GM20431 (cell line): ENCODE measurements around the gene RAB11FIP4.

Source experiments
- in situ Hi-C: fragments of 300-500 bp; cut with MseI, MboI; formaldehyde crosslinking; loops from one replicate; pipeline ENCODE4 v1.15.0; 2020; ENCODE audit warnings: low sequenced_read_pairs; ENCODE audit not compliant: unreplicated experiment

Gene RAB11FIP4

GRCh38 chr17:31572341-31572740 is 180.9 kb downstream of the RAB11FIP4 start:
- in situ Hi-C loops, result no loop called here

DNA sequence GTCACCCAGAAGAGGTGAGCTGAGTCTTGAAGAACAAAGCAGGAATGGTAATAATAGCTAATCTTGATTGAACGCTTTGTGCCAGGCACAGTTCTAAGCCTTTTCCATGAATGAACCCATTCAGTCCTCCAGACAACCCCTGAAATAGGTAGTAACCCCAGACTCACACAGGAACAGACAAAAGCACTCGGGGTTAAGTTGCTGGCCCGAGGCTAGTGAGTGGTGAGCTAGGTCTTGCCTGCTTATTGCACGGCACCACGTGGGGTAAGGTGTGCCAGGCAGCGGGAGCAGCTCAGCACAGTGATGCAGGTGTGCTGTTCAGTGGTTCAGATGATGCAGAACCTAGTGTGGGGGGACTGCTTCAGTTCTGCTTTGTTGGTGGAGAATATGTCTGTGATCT is 181.6 kb downstream of the RAB11FIP4 start:
- in situ Hi-C loops, result no loop called here

DNA sequence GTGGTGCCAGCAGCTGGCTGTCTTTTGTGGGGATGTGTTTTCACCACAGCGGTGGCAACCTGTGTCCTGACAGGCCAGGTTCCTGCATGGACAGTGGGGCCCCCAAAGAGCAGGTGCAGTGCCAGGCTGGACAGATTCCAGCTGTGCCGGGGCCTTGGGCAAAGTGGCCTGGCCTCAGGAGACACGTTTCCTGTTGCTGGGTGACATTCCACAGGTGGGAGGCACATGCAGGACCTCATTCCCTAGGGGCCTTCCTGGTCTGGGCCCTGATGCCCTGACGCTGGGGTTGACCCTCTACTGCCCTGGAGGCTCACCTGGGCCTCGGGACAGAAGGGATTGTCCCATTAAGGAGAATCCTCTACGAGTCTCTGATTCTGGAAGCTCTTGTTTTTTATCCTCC is 182.4 kb downstream of the RAB11FIP4 start:
- in situ Hi-C loops, result no loop called here

GRCh38 chr17:31574458-31574857 is 183.0 kb downstream of the RAB11FIP4 start:
- in situ Hi-C loops, result no loop called here

- in situ Hi-C loops, result no loop called here
Measured at GRCh38 chr17:31575043-31575442, 183.6 kb downstream of the RAB11FIP4 start.

DNA sequence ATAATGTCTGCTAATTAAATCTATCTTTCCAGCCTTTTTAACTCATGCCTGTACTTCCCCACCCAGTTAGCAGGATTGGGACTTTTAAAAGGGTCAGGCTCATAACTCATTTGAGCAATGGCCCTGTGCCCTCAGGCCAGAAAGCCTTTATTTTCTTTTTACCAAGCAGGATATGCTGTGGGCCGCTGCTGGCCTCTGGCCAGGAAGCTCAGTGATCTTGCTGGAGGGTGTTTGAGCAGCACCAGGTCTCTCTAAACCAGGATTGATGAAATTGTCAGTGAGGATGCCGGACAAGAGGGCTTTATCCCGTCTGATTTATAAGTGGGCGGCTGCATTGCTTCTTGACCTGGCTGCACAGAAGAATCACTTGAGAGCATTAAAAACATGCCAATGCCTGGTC is 187.8 kb downstream of the RAB11FIP4 start:
- in situ Hi-C loops, result no loop called here

- in situ Hi-C loops, result no loop called here
Measured at GRCh38 chr17:31580316-31580705, 188.8 kb downstream of the RAB11FIP4 start.

DNA sequence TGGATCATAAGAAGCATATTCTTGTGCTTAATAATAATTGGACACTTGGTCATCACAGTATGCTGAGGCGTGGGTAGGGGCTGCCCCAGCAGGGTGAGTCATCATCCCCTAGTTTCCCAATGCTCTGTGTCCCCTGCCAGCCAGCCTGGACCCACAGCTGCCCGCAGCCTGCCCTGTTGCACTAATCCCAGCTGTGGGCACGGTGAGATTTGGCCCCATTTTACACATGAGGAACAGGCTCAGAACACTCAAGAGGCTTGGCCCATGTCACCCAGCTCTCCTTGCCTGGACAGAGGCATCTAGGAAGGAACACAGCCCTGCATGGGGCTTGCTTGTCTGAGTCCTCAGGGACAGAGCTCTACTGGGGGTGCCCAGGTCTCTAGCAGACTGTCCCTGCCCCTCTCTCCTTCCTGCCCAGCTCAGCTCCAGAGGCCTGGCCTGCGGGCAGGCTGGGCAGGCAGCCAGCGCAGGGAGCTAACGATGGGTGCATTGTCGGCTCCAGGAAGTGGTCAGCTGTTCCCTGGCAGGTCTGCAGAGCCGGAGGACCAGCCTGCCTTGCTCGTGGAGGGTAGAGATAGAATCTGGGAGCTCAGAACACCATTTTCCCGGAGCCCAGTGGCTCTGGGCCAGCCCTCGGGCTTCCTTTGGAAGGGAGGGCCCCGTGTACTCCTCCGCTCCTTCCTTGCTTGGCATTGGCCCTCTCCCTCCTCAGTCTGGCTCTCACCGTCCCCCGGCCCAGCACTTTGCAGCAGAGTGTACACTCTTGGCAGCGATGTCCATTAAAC is 189.4 kb downstream of the RAB11FIP4 start:
- in situ Hi-C loops, result no loop called here

- in situ Hi-C loops, result no loop called here
Measured at GRCh38 chr17:31581491-31581890, 190.0 kb downstream of the RAB11FIP4 start.

DNA sequence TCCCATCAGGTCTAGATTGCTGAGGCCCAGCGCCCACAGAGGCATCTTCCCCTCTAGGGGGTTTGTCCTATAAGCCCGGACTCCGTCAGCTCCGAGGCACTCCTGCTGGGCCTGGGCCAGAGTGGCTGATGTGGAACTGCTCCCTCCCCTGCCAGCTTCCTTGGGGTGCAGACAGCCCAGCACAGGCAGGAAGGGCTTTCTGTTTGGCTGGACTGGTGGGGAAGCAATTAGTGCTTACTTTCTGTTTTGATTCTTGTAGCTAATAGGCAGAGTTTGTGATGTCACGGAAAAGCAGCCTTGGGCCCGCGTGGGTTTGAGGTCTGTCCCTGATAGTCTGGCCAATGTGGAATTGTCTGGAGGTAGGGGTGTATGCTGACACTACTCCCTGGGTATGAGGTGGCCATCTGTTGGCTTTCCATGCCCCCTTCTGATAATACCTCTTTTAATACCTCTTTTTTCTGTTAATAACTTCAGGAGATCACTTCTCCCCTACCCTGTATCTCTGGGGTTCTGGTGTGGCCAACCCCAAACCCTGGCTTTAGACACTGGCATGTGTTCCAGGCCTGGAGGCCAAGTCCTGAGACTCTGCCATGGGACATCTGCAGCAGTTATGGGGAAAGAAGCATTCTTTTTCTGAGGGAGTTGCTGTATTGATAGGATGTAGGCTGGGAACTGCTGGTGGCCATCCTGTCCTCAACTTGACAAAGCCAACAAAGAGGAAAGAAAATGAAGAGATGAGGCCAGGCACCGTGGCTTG is 190.9 kb downstream of the RAB11FIP4 start:
- in situ Hi-C loops, result no loop called here

- in situ Hi-C loops, result no loop called here
Measured at GRCh38 chr17:31583772-31584356, 192.4 kb downstream of the RAB11FIP4 start.

- in situ Hi-C loops, result no loop called here
Measured at GRCh38 chr17:31584438-31585279, 193.2 kb downstream of the RAB11FIP4 start.

GRCh38 chr17:31585280-31585630 is 193.8 kb downstream of the RAB11FIP4 start:
- in situ Hi-C loops, result no loop called here

DNA sequence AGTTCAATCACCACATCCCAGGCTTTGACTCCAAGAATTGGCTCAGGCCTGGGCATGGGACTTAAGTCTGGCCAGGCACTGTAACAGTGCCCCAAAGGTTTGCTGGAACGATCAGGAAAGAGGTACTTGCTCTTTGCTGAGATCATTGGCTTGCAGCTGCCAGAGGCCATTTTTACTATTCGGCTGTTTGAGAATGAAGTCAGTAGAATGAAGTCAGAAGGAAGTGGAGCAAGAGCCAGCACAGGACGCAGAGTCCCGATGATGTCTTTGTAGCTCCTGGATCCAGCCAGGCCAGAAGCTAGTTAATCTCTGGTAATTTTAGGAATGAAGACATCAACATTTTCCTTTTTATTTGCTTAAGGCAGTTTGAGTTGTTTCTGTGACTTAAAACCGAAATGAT is 195.5 kb downstream of the RAB11FIP4 start:
- in situ Hi-C loops, result no loop called here

- in situ Hi-C loops, result no loop called here
Measured at GRCh38 chr17:31587462-31587861, 196.0 kb downstream of the RAB11FIP4 start.
